ENCODE data around the gene GNB1. TPM values are rescaled to one million over a fixed set of nuclear protein-coding genes. Genes with fewer than 3 reads are reported as not detected.

Gene GNB1
- total and polyA plus RNA-seq, 5 donors, result 73.7 to 205 (median 172) TPM

DNA sequence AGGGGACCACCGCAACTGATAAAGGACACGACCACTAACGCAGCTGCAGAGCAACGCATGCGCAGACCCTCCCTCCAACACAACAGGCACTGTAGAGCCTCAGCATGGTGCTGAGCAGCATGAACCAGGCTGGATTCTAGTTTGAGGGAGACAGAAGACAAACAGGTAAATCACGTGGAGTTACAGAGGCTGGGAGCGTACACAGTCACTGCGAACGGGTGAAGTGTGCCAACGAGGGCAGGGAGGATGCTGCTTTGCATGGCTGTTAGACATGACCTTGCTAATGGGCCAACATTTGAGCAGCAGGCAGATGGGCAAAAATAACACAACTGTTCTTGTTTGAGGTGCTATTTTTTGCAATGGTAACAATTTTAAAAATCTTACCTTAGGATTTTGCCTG, 57.4 kb downstream of the GNB1 start:
- Histone ChIP-seq H3K4me1 (ENCODE audit: control insufficient read depth, insufficient read depth, low read length) (peaks cover 9% of the 10 kb centered on the region), H3K4me3 (ENCODE audit: low read length) (no peak overlapping the region), H3K27me3 (ENCODE audit: control insufficient read depth, insufficient read depth) (no peaks in the 10 kb centered on the region), H3K27ac (ENCODE audit: low read length) (no peak overlapping the region), H3K9me3 (ENCODE audit: control insufficient read depth, low read length) (no peaks in the 10 kb centered on the region)
- intact Hi-C loops (cut with DNase I), result loop anchor here in 1 of 4 donors (10.0 kb wide), 1 partner anchor 51 kb away; no protein-coding TSS in a partner anchor
- DNase-seq (no peak), ATAC-seq (peak; percentile 9 to 50)
- WGBS, result 63% methylated on average over 10 of the region's 10 CpGs

DNA sequence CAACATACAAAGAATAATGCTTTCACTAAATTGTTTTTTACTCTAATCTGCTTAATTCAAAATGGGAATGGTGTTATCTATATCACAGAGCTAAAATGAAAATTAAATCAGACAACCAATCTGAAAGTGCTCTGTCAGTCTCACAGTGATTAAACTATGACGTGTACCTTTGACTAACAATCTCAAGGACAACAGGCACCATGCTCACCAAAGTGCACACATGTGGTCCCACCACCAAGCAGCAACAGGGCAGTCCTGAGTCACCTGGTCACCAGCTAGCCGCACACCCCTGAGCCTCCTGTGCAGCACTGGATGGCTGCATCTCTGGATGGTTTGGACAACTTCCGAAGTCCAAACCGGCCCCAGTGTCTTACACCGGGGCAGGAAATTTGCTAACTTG, 58.1 kb downstream of the GNB1 start:
- Histone ChIP-seq H3K27ac (ENCODE audit: low read length) (no peak overlapping the region), H3K27me3 (ENCODE audit: control insufficient read depth, insufficient read depth) (no peaks in the 10 kb centered on the region), H3K9me3 (ENCODE audit: control insufficient read depth, low read length) (no peaks in the 10 kb centered on the region), H3K4me3 (ENCODE audit: low read length) (no peak overlapping the region), H3K4me1 (ENCODE audit: control insufficient read depth, insufficient read depth, low read length) (peaks cover 9% of the 10 kb centered on the region)
- peak in 1 of 2 donors; percentile 13 for ATAC-seq
- no peak for DNase-seq
- WGBS, result 71% methylated on average over 5 of the region's 5 CpGs
- intact Hi-C loops (cut with DNase I), result loop anchor here in 1 of 4 donors (10.0 kb wide), 1 partner anchor 52 kb away; no protein-coding TSS in a partner anchor

GRCh38 chr1:1832166-1832565, 58.7 kb downstream of the GNB1 start:
- WGBS, result 76% methylated on average over 8 of the region's 8 CpGs
- no peak for DNase-seq
- intact Hi-C loops (cut with DNase I), result loop anchor here in 1 of 4 donors (10.0 kb wide), 1 partner anchor 53 kb away; no protein-coding TSS in a partner anchor
- Histone ChIP-seq H3K27me3 (ENCODE audit: control insufficient read depth, insufficient read depth) (no peaks in the 10 kb centered on the region), H3K9me3 (ENCODE audit: control insufficient read depth, low read length) (no peaks in the 10 kb centered on the region), H3K27ac (ENCODE audit: low read length) (no peak overlapping the region), H3K4me1 (ENCODE audit: control insufficient read depth, insufficient read depth, low read length) (peaks cover 9% of the 10 kb centered on the region), H3K4me3 (ENCODE audit: low read length) (no peak overlapping the region)
- no peak for ATAC-seq

DNA sequence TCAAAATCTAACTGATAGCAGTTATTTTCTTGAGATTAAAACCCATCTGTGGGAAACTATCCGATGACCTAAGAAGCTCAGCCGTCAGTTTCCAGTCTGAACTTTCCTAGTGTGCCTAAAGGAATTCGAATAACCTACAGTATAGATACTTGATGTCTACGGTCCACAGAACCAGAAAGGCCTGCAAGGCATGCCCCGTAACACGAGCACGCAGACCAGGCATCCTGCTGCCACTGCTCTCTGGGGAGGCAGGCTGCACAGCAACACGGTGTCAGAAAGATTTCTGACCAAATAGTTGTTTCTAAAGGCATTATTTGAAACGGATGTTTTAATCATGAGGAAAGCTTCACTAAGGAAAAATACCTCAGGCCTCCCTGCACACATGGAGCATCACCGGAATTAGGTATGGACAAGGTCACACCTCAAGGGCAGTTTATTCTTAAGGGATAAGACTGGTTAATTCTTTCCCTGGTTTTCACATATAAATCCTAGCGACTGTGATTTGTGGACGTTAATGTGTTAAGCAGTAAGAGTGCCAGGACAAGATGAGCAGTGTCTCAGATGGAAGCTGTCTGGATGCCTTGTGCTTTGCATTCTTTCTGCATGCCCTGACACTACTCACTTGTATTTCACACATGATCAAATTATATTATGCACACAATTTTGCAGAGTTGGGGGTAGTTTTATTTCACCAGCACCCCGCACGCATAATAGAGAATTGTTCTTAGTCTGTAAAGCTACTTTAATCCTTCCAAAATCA, 63.6 kb downstream of the GNB1 start:
- no peak for DNase-seq
- no peak for ATAC-seq
- Histone ChIP-seq H3K4me3 (ENCODE audit: low read length) (no peak overlapping the region), H3K27me3 (ENCODE audit: control insufficient read depth, insufficient read depth) (no peaks in the 10 kb centered on the region), H3K4me1 (ENCODE audit: control insufficient read depth, insufficient read depth, low read length) (no peaks in the 10 kb centered on the region), H3K9me3 (ENCODE audit: control insufficient read depth, low read length) (no peaks in the 10 kb centered on the region), H3K27ac (ENCODE audit: low read length) (no peak overlapping the region)
- intact Hi-C loops (cut with DNase I), result no loop called here
- 63% methylated on average over 14 of the region's 14 CpGs for WGBS

DNA sequence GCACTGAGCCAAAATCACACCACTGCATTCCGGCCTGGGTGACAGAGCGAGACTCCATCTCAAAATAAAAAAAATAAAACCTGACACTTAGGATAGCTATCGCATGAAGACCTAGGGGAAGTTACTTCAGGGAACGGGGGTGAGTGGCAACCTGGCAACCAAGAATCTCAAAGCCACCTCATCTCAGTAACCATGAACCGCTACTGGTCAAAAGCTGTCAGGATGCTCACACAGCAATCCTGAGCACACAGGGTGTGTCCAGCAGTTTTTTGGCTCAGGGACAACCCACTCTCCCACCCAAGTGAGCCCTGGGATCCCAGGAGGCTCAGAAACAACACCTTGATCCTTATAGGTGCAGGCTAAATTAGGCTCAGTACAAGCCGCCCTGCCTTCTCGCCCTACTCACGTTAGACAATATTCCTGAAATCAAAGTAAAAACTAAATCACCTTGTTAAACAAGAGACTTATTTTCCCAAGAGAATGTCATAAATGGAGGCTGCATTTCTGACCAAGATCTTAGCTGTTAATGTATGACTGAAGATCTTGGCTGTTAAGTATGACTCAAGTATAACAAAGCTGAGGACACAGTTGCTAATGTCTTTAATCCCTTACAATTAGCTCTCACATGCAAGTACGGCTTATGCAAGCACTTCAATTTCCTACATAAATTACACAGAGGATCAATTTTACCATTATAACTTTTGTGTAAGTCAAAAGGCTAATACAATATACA, 64.4 kb downstream of the GNB1 start:
- ATAC-seq (peak in 1 of 2 donors; percentile 34), DNase-seq (no peak)
- intact Hi-C loops (cut with DNase I), result no loop called here
- H3K4me1 ChIP-seq (ENCODE audit: control insufficient read depth, insufficient read depth, low read length), result no peaks in the 10 kb centered on the region
- no peaks in the 10 kb centered on the region for H3K27me3 ChIP-seq (ENCODE audit: control insufficient read depth, insufficient read depth)
- 88% methylated on average over 9 of the region's 9 CpGs for WGBS
- H3K27ac ChIP-seq (ENCODE audit: low read length), result no peak overlapping the region
- H3K9me3 ChIP-seq (ENCODE audit: control insufficient read depth, low read length), result no peaks in the 10 kb centered on the region
- H3K4me3 ChIP-seq (ENCODE audit: low read length), result no peak overlapping the region

GRCh38 chr1:1825217-1825616, 65.7 kb downstream of the GNB1 start:
- intact Hi-C loops (cut with DNase I), result no loop called here
- WGBS, result 94% methylated on average over 5 of the region's 5 CpGs

DNA sequence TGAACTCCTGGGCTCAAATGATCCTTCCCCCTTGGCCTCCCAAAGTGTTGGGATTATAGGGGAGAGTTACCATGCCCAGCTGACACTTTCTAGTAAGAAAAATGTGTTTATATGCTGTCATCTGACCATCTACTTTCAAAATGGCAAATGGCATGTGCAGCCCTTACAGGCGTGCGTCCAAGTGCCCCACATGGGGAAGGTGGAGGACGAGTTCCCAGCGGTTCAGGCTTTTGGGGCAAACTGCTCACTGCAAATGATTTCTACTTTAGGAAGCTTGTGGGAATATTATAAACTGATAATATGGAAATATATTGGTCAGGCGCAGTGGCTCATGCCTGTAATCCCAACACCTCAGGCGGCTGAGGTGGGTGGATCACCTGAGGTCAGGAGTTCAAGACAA, 71.1 kb downstream of the GNB1 start:
- Histone ChIP-seq H3K27me3 (ENCODE audit: control insufficient read depth, insufficient read depth) (no peaks in the 10 kb centered on the region), H3K4me1 (ENCODE audit: control insufficient read depth, insufficient read depth, low read length) (no peaks in the 10 kb centered on the region), H3K27ac (ENCODE audit: low read length) (no peak overlapping the region), H3K9me3 (ENCODE audit: control insufficient read depth, low read length) (no peaks in the 10 kb centered on the region), H3K4me3 (ENCODE audit: low read length) (no peak overlapping the region)
- DNase-seq, result no peak
- intact Hi-C loops (cut with DNase I), result no loop called here
- WGBS, result 97% methylated on average over 6 of the region's 6 CpGs
- ATAC-seq, result no peak

More at GRCh38 chr1:1825217-1825616, 65.7 kb downstream of the GNB1 start:
- Histone ChIP-seq H3K4me3 (ENCODE audit: low read length) (no peak overlapping the region), H3K4me1 (ENCODE audit: control insufficient read depth, insufficient read depth, low read length) (no peaks in the 10 kb centered on the region), H3K9me3 (ENCODE audit: control insufficient read depth, low read length) (no peaks in the 10 kb centered on the region), H3K27ac (ENCODE audit: low read length) (no peak overlapping the region), H3K27me3 (ENCODE audit: control insufficient read depth, insufficient read depth) (no peaks in the 10 kb centered on the region)
- ATAC-seq (no peak), DNase-seq (no peak)

- H3K4me3 ChIP-seq (ENCODE audit: low read length), result no peak overlapping the region
- intact Hi-C loops (cut with DNase I), result no loop called here
Observed at GRCh38 chr1:1817221-1817620, 73.7 kb downstream of the GNB1 start.

DNA sequence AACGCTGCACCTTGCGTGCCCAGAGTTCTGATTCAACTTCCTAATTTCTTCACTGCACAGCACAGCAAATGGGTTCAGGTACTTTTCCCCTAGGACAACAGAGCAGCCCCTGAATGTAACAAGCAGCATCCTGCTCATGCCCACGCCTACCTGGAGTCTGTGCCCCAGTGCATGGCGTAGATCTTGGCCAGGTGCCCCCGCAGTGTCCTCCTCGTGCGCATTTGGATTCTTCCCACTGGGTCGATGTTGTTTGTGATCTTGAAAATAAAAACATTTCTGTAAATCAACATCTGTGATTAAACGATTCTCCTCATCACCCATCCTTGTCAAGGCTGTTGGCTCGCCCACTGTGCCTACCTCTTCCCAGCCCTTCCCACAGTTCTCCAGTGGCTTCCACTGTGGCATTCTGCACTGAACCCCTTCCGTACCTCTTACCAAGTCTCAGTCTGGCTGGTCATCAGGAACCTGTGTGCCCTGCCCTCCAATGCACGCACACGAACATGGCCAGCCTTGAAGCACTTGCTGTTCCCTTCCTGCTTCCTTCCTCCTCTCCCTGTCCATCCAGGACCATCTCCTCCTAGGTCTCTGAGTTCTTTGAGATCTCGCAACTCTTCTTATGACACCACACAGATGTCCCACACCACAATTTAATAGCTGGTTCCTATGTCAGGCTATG, 75.1 kb downstream of the GNB1 start:
- no peak overlapping the region for H3K27ac ChIP-seq (ENCODE audit: low read length)
- intact Hi-C loops (cut with DNase I), result no loop called here
- no peak overlapping the region for H3K4me3 ChIP-seq (ENCODE audit: low read length)
- DNase-seq (no peak), ATAC-seq (no peak)
- no peaks in the 10 kb centered on the region for H3K4me1 ChIP-seq (ENCODE audit: control insufficient read depth, insufficient read depth, low read length)
- WGBS, result 91% methylated on average over 14 of the region's 14 CpGs
- no peaks in the 10 kb centered on the region for H3K27me3 ChIP-seq (ENCODE audit: control insufficient read depth, insufficient read depth)
- H3K9me3 ChIP-seq (ENCODE audit: control insufficient read depth, low read length), result no peaks in the 10 kb centered on the region

More at GRCh38 chr1:1817221-1817620, 73.7 kb downstream of the GNB1 start:
- no peak overlapping the region for H3K27ac ChIP-seq (ENCODE audit: low read length)
- H3K4me1 ChIP-seq (ENCODE audit: control insufficient read depth, insufficient read depth, low read length), result no peaks in the 10 kb centered on the region
- no peak for ATAC-seq
- H3K27me3 ChIP-seq (ENCODE audit: control insufficient read depth, insufficient read depth), result no peaks in the 10 kb centered on the region
- no peaks in the 10 kb centered on the region for H3K9me3 ChIP-seq (ENCODE audit: control insufficient read depth, low read length)
- no peak for DNase-seq
- WGBS, result 73% methylated on average over 3 of the region's 3 CpGs

DNA sequence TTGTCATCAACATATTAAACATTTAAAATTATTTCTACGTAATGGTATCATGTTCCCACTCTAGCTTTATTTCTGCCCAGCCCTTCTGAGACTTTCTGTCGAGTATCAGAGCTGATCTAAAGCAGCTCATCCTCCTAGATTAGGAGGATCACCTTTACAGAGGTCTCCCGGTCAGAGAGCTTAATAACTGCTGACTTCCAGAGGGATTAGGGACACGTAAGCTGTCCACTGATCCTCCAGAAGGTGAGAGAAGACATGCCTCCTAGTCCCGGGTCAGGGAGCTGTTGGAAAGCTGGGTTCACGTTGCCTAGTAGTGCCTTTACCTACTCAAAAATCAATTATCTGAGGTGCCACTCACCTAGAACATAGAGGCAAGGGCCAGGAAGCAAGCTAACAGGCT, 81.4 kb downstream of the GNB1 start:
- WGBS, result 87% methylated on average over 6 of the region's 6 CpGs
- intact Hi-C loops (cut with DNase I), result no loop called here

GRCh38 chr1:1808206-1808605, 82.7 kb downstream of the GNB1 start:
- ATAC-seq (no peak), DNase-seq (no peak)
- Histone ChIP-seq H3K4me1 (ENCODE audit: control insufficient read depth, insufficient read depth, low read length) (no peaks in the 10 kb centered on the region), H3K27me3 (ENCODE audit: control insufficient read depth, insufficient read depth) (no peaks in the 10 kb centered on the region), H3K4me3 (ENCODE audit: low read length) (no peak overlapping the region), H3K27ac (ENCODE audit: low read length) (no peak overlapping the region), H3K9me3 (ENCODE audit: control insufficient read depth, low read length) (no peaks in the 10 kb centered on the region)
- intact Hi-C loops (cut with DNase I), result no loop called here
- WGBS, result 93% methylated on average over 10 of the region's 10 CpGs

More for the DNA sequence above, 81.4 kb downstream of the GNB1 start:
- Histone ChIP-seq H3K4me3 (ENCODE audit: low read length) (no peak overlapping the region), H3K27me3 (ENCODE audit: control insufficient read depth, insufficient read depth) (no peaks in the 10 kb centered on the region), H3K4me1 (ENCODE audit: control insufficient read depth, insufficient read depth, low read length) (no peaks in the 10 kb centered on the region), H3K9me3 (ENCODE audit: control insufficient read depth, low read length) (no peaks in the 10 kb centered on the region), H3K27ac (ENCODE audit: low read length) (no peak overlapping the region)
- ATAC-seq, result no peak
- DNase-seq, result no peak

Measured in right cardiac atrium (tissue), 5 donors.